MM.1S (cell line): ENCODE measurements around the gene NEUROG2.
"Not testable (repeated sequence)": the region's sequence is repeated elsewhere in the genome, so short reads cannot be mapped to it uniquely, and the experiment has no call there.

Experiments
- DNase-seq: peaks from one replicate; pipeline ENCODE4 v3.0.0-alpha.2; 2015
- H2AFZ ChIP-seq: fragments of 300-600 bp; sonication (generic); 2 replicates; pipeline ENCODE4 v1.6.0; 2016; ENCODE audit warnings: antibody characterized with exemption, low read length
- H3F3A ChIP-seq: fragments of 300-600 bp; sonication (generic); 2 replicates; pipeline ENCODE4 v1.6.1; 2016; ENCODE audit warnings: mild to moderate bottlenecking, antibody characterized with exemption, low read length, moderate library complexity, mixed read lengths; ENCODE audit not compliant: insufficient read depth
- H3K27ac ChIP-seq: fragments of 300-600 bp; sonication (generic); 2 replicates; pipeline ENCODE4 v1.5.1; 2016; ENCODE audit warnings: mild to moderate bottlenecking, low read length
- H3K27me3 ChIP-seq: fragments of 300-600 bp; sonication (generic); replicated peaks from 2 replicates; pipeline ENCODE4 v1.6.0; 2016; ENCODE audit warnings: low read length; ENCODE audit not compliant: insufficient read depth
- H3K36me3 ChIP-seq: fragments of 300-600 bp; sonication (generic); replicated peaks from 2 replicates; pipeline ENCODE4 v1.6.1; 2016; ENCODE audit warnings: mild to moderate bottlenecking, low read length, mixed read lengths; ENCODE audit not compliant: insufficient read depth
- H3K4me1 ChIP-seq: fragments of 300-600 bp; sonication (generic); 2 replicates; pipeline ENCODE4 v1.6.1; 2016; ENCODE audit warnings: low read length, mixed read lengths
- H3K4me2 ChIP-seq: fragments of 300-600 bp; sonication (generic); 2 replicates; pipeline ENCODE4 v1.6.0; 2016; ENCODE audit warnings: low read depth, low read length
- H3K4me3 ChIP-seq: fragments of 300-600 bp; sonication (generic); 2 replicates; pipeline ENCODE4 v1.5.1; 2016; ENCODE audit warnings: low read length, mixed read lengths
- H3K79me2 ChIP-seq: fragments of 300-600 bp; sonication (generic); 2 replicates; pipeline ENCODE4 v1.6.1; 2016; ENCODE audit warnings: mixed run types, low read length, mixed read lengths
- H3K9ac ChIP-seq: fragments of 300-600 bp; sonication (generic); 2 replicates; pipeline ENCODE4 v1.6.1; 2016; ENCODE audit warnings: low read length, mixed read lengths
- H3K9me2 ChIP-seq: fragments of 300-600 bp; sonication (generic); replicated peaks from 2 replicates; pipeline ENCODE4 v1.6.1; 2016; ENCODE audit warnings: mild to moderate bottlenecking, low read length, mixed read lengths; ENCODE audit not compliant: insufficient read depth
- H3K9me3 ChIP-seq: fragments of 300-600 bp; sonication (generic); replicated peaks from 2 replicates; pipeline ENCODE4 v1.6.1; 2016; ENCODE audit warnings: mild to moderate bottlenecking, low read length, mixed read lengths; ENCODE audit not compliant: insufficient read depth
- H4K20me1 ChIP-seq: fragments of 300-600 bp; sonication (generic); 2 replicates; pipeline ENCODE4 v1.6.1; 2016; ENCODE audit warnings: mild to moderate bottlenecking, low read length, moderate library complexity, mixed read lengths; ENCODE audit not compliant: insufficient read depth
- CTCF ChIP-seq: fragments of 300-600 bp; sonication (generic); IDR thresholded peaks from 2 replicates; pipeline ENCODE4 v1.5.1; 2016; ENCODE audit warnings: antibody characterized with exemption, low read length, mixed read lengths
- EZH2 ChIP-seq: fragments of 300-600 bp; sonication (generic); optimal IDR thresholded peaks from 2 replicates; pipeline ENCODE3; 2017; ENCODE audit warnings: low read depth, mild to moderate bottlenecking, antibody characterized with exemption, low read length, mixed read lengths
- EZH2phosphoT487 ChIP-seq: fragments of 300-600 bp; sonication (generic); IDR thresholded peaks from 2 replicates; pipeline ENCODE4 v1.6.1; 2018; ENCODE audit warnings: antibody characterized with exemption, low read length

NEUROG2 gene

DNA sequence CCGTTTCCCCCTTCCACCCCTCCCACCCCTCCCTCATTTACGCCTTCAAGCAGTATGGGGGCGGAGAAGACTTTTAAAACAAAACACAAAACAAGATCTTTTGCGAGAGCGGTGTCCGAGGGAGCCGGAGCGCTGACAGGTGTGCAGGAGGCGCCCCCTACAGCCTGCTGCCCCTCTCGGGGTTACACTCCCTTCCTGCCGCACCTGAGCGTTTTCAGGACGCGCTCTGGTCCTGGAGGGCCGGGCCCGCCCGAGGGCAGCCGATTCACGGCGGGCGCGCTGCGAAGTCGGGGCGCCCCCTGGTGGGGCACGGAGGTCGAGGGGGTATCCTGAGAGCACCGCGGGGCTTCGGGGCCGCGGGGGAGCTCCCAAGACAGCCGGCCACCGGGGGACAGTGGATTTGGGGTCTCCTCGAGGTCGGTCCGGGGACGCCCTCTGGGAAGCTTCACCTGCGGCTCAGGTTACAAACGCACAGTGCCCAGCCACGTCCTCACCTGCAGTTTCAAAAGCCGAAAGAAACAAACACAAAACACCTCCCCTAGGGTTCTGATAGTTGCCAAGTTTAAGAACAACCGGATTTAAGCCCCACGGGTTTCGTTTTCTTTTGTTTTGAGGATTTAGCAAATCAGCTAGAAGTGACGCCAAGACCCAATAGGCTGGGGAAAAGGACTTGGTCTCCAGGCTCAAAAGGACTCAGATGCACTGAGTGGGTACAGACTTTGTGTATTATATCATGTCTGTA is 8.0 kb upstream of the NEUROG2 start:
- Histone ChIP-seq H3K4me2 (peak overlapping the region; percentile 88), H3K27me3 (peaks cover 27% of the 10 kb centered on the region), H3K4me3 (peak overlapping the region; percentile 76), H3K9ac (peak overlapping the region; percentile 60; the same call in 1 of the 2 replicates), H3K79me2 (no peaks in the 10 kb centered on the region), H3K36me3 (no peaks in the 10 kb centered on the region), H2AFZ (peak overlapping the region; percentile 86), H3K9me2 (no peaks in the 10 kb centered on the region), H3K9me3 (no peaks in the 10 kb centered on the region), H3K4me1 (peaks cover 8% of the 10 kb centered on the region), H4K20me1 (no peaks in the 10 kb centered on the region), H3K27ac (peak overlapping the region; percentile 67; the same call in 1 of the 2 replicates), H3F3A (peaks cover 24% of the 10 kb centered on the region)
- TF ChIP-seq CTCF: peak; percentile 98
- TF ChIP-seq EZH2phosphoT487: no peak
- peak; percentile 94 for DNase-seq

GRCh38 chr4:112523008-112523721 is 7.2 kb upstream of the NEUROG2 start:
- Histone ChIP-seq H3K4me3 (peak overlapping the region; percentile 76), H3K4me1 (peaks cover 14% of the 10 kb centered on the region), H3K79me2 (no peaks in the 10 kb centered on the region), H3K36me3 (no peaks in the 10 kb centered on the region), H3K27ac (peak overlapping the region; percentile 67; the same call in 1 of the 2 replicates), H3K9me2 (no peaks in the 10 kb centered on the region), H3K4me2 (peak overlapping the region; percentile 88), H3K27me3 (peaks cover 27% of the 10 kb centered on the region), H3F3A (peaks cover 28% of the 10 kb centered on the region), H2AFZ (peak overlapping the region; percentile 86), H4K20me1 (no peaks in the 10 kb centered on the region), H3K9me3 (no peaks in the 10 kb centered on the region), H3K9ac (peak overlapping the region; percentile 60; the same call in 1 of the 2 replicates)
- TF ChIP-seq EZH2phosphoT487 (no peak), CTCF (peak; percentile 51), EZH2 (no peak)
- peak; percentile 85 for DNase-seq

DNA sequence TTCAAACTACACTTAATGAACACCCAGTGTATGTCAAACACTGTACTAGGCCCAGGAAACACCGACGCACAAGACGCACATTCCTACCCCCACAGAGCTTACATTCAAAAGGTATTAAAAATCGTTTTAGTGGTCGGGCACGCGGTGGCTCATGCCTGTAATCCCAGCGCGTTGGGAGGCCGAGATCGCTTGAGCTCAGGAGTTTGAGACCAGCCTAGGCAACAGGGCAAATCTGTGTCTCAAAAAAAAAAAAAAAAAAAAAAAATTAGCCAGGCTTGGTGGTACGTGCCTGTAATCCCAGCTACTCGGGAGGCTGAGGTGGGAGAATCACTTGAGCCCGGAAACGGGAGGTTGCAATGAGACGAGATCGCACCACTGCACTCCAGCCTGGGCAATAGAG is 6.5 kb upstream of the NEUROG2 start:
- not testable (repeated sequence) for H4K20me1 ChIP-seq, H3K79me2 ChIP-seq, H3K9me2 ChIP-seq, H3K27ac ChIP-seq, H3K36me3 ChIP-seq, H3K9me3 ChIP-seq, DNase-seq, H2AFZ ChIP-seq, H3K9ac ChIP-seq
- peak overlapping the region; percentile 76; the same call in 1 of the 2 replicates for H3K4me3 ChIP-seq
- H3K4me2 ChIP-seq: peak overlapping the region; percentile 88
- H3K27me3 ChIP-seq: peaks cover 27% of the 10 kb centered on the region
- H3F3A ChIP-seq: peaks cover 34% of the 10 kb centered on the region
- peaks cover 15% of the 10 kb centered on the region for H3K4me1 ChIP-seq
